GM18909 (cell line): Measurements from ENCODE around the gene SPEF1.
"Not testable (repeated sequence)": the region's sequence is repeated elsewhere in the genome, so short reads cannot be mapped to it uniquely, and the experiment has no call there.

ENCODE experiments used
- ATAC-seq: cut with Tn5 transposase; IDR thresholded peaks from one replicate; pipeline ENCODE4 v1.9.1; 2021; ENCODE audit warnings: mild to moderate bottlenecking; ENCODE audit not compliant: unreplicated experiment, poor library complexity

Gene SPEF1

GRCh38 chr20:3794168-3794567 is 12.9 kb upstream of the SPEF1 start:
- ATAC-seq, result not testable (repeated sequence)

GRCh38 chr20:3789201-3789600 is 8.0 kb upstream of the SPEF1 start:
- ATAC-seq, result not testable (repeated sequence)

DNA sequence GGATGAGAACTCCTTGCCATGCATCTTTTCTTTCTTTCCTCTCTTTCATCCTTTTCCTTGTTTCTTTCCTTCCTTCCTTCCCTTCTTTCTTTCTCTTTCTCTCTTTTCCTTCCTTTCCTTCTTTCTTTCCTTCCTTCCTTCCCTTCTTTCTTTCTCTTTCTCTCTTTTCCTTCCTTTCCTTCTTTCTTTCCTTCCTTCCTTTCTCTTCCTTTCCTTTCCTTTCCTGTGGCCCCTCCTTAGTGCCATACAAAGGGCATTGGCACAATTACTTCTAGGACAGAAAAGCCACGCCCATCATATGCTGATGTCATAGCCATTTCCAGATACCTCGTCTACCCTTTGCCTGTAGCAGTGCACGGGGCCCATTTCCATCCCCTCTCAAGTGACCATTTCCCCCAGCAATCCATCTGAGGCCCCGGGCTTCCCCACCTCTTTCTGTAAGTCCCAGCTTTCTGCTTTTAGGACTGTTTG is 7.5 kb upstream of the SPEF1 start:
- no peak for ATAC-seq

- ATAC-seq, result no peak
Observed at GRCh38 chr20:3787324-3788014, 6.2 kb upstream of the SPEF1 start.

- peak; percentile 83 for ATAC-seq
Observed at GRCh38 chr20:3786665-3787323, 5.5 kb upstream of the SPEF1 start, which contains the start of gene CENPB. Gene CENPB (minus strand): TSS chr20:3786740. CDS start chr20:3786483, 257 bp downstream.

- peak; percentile 26 for ATAC-seq
Observed at GRCh38 chr20:3786126-3786484, 4.9 kb upstream of the SPEF1 start.

DNA sequence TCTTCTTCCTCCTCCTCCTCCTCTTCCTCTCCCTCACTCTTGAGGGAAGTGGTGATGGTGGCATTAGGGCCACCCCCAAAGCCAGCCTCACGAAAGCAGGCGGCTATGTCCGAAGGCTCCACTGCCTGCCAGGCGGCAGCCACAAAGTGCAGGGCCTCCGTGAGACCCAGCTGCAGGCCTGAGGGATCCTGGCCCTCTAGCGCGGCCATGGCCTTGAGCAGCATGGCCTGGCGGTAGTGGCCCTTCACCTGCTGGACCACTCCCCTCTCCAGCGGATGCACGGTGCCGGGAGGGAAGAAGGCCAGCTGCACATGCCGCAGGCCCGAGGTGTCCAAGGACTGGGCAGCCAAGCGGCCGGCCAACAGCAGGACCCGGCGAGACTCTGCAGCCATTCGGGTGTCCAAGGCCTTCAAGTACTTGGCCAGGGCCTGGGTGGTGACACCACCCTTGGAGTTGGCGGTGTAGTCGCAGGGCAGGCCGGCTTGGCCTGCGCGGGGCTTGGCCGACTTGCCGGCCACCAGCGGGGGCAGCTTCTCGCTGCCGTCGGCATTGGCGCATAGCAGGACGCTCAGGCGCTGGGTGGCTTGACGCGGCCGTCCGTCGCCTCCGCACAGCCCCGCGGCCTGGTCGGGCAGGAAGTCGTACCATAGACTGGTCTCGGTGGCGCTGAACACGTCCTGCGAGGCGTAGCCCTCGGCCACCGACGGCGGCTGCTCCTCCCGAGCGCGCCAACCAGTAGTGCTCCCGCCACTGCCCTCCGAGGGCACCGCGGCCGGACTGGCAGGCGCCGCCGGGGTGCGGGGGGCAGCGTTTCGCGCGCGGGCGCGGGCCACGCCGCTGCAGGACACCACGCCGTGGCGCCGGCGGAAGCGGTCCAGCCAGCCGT is 4.2 kb upstream of the SPEF1 start:
- no peak for ATAC-seq

- no peak for ATAC-seq
Observed at GRCh38 chr20:3784863-3785239, 3.6 kb upstream of the SPEF1 start.

DNA sequence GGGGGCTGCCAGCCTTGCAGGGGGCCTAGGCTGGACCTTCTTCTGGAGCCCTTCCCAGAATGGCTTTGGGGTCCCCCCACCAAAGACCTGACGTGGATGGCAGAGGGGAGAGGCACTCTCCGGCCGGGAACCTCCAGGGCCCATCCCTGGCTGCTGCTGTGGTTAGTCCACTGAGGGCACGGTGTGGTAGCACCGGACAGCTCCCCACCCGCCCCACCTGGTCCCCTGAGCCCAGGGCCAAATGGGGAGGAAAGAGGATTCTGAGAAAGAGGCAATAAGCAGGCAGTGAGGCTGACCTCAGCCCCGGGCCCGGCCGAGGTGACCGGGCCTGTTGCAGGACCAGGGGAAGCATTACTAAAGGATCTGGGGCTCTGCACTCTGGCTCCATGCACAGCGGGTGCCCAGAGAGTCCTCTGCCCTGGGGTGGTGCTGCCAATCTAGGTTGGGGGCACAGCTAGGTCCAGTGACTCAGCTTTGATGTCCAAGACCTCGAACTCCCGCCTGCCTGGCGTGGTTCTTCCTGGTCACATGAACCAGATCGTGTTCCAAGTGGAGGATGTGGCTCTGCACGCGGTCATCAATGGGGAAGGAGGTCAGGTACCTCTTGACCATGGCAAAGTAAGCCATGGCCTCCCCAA is 3.1 kb upstream of the SPEF1 start:
- ATAC-seq, result no peak

- ATAC-seq, result no peak
Observed at GRCh38 chr20:3783511-3784195, 2.4 kb upstream of the SPEF1 start.

GRCh38 chr20:3783068-3783489 is 1.8 kb upstream of the SPEF1 start:
- no peak for ATAC-seq

DNA sequence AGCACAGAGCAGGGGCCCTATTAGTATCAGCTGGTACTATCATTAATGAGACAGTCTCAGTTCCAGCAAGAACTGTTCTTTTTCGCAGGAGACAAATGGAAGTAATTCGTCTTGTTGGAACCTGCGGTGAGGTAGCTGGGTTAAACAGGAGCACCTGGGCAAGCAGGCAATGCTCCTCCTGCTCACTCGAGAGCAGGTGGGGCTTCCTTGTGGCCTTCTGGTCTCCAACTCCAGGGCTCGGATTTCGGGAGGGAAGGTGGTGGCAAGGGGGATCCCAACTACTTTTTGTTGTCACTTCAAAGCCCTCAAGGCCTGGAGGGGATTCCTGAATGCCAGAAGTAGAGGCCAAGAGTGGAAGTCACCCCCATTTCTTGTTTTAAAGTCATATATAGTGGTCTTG is 1.3 kb upstream of the SPEF1 start:
- ATAC-seq, result no peak

DNA sequence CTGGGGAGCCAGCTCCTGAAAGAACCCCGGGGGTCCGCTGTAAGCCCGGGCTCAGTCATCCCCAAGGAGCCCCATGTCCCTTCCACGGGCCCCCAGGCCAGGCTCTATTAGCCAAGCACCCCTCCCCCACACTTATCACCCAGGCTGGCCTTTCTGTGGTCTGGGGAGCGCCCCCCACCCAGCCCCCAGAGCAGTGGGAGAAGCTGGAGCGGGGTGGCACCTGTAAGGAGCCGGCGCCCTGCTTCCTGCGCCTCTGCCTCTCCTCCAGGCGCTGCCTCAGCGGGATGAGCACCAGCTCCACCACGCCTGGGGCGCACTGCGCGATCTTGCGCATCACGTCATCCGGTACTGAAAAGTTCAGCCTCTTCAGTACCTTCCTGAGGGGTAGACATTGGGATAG is 2.3 kb downstream of the SPEF1 start:
- no peak for ATAC-seq

DNA sequence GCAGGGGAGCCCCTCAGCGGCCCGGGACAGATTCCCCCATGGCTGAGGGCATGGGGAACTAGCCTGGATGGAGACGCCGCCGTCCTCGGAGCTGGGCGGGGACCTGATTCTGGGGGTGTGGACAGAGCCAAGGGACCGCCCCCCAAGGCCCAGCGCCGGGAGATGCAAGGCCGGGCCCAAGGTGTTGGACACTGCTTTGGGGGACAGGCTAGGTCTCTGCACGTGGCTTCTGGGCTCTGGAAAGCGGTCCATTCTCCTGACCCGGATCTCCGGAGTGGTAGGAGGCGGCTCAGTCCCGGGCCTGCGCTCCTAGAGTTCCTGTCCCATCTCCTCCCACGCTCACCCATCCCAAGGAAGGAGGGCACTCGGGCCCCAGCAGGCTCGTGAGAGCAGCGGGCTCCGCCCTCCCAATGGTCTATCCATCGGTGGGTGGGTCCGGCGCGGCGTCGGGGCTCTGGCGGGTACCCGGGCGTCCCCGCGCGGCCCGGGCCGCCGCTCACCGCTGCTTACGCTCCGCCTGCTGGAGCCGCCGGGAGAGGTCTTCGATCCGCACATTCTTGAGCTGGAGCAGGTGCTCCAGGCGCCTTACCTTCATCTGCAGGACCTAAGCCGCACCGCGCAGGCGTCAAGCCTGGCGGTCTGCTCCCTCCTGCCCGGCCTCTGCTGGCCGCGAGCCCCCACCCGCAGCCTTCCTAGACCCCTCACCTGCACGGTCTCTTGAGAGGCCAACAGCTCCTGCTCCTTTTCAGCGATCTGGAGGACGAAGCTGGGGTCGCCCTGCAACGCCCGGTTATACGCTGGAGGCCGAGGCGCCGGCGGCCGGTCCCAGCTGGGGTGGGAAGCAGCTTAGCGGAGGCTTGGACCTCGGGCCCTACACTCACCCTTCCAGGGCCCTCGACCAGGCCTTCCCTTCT is 3.3 kb downstream of the SPEF1 start:
- ATAC-seq, result no peak

DNA sequence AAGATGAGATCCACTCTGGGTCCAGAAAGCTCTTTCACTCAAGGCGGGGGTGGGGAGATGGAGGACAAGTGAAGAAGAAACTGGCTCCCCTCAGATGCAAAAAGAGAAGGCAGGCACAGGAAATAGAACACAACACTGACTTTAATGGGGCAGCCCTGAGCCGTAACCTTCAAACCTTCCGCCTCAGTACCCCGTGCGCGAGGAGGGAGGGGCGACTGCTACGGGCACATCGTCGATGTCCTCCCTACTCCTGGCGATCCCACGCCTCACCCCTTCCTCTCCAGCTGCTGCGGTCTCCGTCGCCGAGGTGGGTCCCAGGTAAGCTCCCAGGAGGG is 3.9 kb downstream of the SPEF1 start:
- ATAC-seq, result no peak

DNA sequence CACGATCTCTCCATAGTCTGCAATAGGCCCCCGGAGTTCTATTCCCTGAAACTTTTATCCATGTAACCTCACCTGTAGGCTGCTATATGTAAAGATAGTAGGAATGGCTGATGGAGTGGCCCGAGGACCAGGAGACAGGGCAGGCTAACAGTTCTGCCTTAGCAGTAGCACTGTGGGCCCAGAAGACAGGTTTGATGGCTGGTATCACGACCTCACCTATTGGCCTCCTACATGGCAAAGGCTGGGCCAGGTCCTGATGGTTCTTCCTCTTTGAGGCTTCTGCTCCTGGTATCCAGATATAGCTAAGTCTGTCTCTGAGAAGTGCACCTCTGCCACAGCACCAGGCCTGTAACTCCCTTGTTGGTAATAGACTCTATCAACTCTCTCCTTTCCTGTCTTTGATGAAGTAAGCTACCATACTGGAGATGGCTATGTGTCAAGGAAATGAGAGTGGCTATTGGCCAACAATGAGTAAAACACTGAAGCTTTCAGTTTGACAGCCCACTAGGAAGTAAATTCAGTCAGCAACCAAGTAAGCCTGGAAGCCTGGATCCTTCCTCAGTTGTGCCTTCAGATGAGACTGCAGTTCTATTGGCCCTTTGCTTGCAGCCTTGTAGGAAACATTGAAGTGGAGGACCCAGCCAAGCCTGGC is 5.7 kb downstream of the SPEF1 start:
- ATAC-seq, result no peak

DNA sequence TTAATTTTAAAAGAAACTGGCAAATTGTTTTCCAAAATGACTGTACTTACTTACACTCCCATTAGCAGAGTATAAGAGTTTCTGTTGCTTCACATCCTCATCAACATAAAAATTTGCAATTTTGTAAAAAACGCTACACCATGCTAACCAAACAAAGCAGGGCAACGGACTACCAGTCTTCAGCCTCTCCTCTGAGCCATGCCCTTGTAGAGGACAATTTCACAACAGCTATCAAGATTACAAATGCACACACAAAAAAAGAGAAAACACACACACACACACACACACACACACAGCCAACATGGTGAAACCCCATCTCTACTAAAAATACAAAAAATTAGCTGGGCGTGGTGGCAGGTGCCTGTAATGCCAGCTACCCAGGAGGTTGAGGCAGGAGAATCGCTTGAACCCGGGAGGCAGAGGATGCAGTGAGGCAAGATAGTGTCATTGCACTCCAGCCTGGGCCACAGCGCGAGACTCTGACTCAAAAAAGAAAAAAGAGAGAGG is 9.6 kb downstream of the SPEF1 start:
- ATAC-seq, result no peak

DNA sequence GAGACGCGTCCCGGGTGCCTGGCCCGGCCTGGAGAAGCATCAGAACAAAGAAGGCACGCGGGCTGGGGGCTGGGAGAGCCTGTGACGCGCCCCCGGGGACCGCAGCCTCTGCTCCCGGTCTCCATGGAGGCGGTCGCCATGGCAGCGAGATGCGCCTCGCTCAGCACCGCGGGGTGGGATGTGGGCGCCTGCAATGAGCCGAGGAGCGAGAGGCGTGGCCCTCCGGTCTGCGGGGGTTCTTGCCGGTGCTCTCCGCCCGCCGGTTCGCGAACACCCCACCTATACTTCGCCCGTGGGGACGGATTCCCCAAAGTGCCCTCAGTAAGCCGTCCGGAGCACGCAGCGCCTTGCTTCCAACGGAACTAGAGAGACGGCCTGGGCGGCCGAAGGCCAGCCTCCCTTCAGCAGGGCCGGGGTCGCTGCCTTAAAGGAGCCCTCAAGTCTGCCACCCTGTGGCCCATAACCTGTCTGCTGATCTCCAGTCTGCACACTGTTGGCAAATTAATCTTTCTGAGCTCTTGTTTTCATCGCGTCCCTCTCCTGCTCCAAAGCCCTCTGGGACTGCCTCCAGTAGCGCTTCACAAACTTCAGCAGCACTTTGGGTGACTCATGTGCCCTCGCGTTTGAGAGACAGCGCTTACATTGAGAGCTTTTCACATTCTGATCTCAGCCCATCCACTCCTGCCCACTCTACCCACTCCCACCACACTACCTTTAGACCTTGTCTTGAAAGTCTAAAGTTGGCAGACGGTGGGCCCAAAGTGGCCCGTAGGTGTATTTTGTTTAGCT is 12.7 kb downstream of the SPEF1 start:
- peak; percentile 42 for ATAC-seq
